ENCODE data around the gene COL4A4.
"Not testable (repeated sequence)": the region's sequence is repeated elsewhere in the genome, so short reads cannot be mapped to it uniquely, and the experiment has no call there.

Gene COL4A4

DNA sequence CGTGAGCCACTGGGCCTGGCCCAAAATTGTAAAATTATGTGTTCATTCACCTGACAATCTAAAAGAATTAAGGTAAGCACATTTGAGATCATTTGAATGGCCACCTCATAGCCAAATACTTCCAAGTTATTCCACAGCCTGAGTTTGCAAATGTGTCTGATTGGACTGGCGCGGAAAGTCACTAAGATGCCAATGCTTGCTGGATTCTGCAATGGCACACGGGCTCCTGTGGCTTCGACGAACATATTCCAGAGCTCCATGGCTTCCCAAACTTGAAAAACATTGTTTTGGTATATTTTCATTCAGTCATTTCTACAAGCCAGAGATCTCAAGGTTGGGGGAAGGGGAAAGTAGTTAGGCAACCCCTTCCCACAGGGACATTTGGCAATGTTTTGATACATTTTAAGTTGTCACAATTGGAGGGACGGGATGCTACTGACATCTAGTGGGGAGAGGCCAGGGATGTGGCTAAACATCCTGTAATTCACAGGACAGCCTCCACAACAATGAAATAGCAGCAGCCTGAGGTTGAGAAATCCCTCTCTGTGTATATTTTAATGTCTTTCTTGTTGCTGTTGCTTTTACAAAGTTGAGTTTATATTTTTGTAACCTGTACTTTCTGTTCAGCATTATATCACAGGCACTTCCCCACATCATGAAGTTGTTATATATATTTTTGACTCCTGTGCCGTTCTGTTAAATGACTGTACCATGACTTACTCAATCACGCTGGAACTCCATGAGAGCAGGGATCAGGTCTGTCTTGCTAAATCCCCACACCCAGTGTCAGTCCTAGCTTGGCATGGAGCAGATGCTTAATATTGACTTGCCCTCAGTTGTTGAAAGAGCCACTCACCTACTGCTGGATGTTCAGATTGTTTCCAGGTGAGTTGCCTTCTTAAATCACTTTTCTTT, 56.9 kb downstream of the COL4A4 start:
- DNase-seq: peak; percentile 55

DNA sequence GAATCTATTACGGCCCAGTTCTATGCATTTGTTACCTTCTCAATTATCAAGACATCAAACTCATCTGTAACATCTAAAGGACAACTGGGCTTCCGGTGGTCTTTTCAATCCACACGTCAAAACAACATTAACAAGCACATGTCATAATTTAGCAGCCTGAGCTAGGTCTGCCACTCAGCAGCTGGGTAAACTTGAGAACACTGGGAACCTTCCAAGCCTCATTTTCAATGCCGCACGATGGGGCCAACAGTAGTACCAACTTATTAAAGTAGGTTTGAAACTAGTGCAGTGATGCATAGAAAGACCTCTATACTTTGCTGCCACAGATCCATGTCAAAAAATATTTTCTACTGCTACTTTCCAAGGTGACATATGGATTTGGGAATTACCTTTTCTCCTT, 60.4 kb downstream of the COL4A4 start:
- DNase-seq: peak; percentile 20

DNA sequence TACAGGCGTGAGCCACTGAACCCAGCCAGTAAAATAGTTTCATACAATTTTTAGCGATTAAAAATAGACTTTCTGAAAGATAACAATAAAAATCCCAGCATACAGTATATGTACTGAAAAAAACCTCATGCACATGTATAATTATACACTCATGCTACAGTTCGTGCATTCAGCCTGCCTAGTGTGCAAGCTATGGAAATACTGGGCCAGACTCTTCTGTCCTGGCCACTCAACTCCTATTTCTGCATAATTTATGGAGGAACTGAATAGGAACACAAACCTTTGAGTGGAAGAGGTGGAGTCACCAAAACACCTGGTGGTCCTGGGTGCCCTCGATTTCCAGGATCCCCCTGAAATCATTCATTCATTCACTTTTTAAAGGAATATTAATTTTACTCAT, 64.7 kb downstream of the COL4A4 start:
- no peak for DNase-seq

DNA sequence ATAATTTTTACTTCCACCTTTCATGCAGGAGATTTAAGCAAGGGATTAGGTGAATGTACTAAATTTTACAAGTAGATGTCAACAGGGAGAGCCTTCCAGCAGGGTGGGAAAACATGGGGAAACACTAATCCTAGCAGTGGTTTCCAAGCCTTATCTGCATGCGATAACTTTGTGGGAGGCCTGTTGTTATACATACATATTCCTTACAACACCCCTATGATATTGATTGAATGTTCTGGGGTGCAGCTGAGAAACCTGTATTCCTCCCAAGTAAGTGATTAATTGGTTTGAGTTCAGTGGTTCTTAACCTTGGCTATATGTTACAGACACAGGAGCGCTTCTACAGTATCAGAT, 65.9 kb downstream of the COL4A4 start:
- DNase-seq: no peak

DNA sequence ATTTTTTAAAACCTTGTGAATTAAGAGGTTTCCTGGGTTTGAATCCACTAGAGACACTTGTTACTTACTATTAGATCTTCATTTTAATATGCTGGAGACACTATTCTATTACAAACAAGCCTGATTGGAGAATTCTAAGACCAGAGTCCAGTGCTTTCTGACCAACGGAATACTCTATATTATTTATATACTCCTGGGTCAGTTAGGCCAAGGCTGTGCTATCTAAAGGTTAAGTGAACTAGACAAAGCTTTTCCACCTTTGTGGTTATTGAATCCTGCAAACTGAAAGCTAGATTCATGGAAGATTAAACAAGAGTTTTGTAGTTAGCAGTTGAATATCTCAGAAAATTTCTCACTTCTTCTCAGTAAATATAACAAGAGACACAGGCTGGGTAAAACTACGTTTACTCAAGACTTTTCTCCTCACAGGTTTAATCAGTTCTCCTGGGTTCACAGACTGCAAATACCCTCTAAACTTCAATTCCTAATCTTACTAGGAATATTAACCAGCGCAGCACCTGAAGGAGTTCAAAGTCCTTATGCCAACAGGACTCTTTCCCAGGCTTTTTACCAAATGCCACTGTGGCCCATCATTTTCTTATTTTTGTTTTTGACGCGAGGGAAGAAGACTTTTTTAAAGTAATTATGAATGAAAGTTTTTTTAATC, 66.4 kb downstream of the COL4A4 start:
- no peak for DNase-seq

DNA sequence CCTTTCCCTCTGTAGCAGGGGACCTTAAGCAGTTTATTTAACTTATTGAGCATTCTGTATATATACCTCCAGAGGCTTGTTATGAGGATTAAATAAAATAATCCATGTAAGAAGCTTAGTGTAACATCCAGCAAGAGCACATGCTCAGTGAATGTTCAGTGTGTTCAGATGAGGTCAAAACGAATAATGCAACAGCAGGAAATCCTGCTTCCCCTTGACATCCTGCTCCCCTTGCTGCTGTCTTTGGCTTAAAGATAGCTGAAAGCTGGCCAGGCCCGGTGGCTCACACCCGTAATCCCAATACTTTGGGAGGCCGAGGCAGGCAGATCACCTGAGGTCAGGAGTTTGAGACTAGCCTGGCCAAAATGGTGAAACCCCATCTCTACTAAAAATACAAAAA, 68.7 kb downstream of the COL4A4 start:
- no peak for DNase-seq

DNA sequence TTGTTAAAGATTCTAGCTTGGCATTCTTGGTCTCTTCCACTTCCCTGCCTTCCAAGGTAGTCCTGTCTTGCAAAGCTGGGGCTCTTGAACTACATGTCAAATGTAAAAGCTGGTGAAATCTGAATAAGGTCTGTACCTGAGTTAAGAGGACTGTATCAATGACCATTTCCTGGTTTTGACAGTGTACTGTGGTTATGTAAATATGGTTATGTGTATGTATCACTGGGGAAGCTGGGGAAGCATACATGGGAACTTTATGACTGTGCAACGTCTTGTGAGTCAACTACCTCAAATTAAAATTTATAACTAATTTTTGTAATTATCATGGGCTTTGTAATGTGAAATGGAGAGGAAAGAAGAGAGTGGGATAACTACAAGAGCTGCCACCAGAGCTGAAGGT, 81.7 kb downstream of the COL4A4 start:
- no peak for DNase-seq

DNA sequence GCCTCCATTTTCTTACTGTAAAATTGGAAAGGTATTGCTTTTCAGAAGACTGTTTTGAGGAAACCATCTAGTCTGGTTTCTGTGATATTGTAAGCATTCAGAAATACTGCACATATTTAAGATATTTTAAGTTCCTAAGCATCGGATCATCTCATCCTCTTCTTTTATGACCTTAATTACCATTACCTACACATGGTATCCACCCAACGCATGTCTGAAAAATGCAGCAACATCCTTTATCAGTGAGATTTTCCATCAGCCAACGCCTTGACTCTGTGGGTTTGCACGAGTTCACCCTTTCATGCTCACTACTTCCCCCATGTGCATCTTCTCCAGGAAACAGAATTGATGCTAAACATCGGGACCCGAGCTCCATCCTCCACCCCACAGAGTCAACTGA, 84.3 kb downstream of the COL4A4 start:
- no peak for DNase-seq

DNA sequence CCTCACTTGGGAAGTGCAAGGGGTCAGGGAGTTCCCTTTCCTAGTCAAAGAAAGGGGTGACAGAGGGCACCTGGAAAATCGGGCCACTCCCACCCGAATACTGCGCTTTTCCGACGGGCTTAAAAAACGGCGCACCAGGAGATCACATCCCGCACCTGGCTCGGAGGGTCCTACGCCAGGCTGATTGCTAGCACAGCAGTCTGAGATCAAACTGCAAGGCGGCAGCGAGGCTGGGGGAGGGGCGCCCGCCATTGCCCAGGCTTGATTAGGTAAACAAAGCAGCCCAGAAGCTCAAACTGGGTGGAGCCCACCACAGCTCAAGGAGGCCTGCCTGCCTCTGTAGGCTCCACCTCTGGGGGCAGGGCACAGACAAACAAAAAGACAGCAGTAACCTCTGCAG, 98.9 kb downstream of the COL4A4 start:
- DNase-seq: not testable (repeated sequence)

DNA sequence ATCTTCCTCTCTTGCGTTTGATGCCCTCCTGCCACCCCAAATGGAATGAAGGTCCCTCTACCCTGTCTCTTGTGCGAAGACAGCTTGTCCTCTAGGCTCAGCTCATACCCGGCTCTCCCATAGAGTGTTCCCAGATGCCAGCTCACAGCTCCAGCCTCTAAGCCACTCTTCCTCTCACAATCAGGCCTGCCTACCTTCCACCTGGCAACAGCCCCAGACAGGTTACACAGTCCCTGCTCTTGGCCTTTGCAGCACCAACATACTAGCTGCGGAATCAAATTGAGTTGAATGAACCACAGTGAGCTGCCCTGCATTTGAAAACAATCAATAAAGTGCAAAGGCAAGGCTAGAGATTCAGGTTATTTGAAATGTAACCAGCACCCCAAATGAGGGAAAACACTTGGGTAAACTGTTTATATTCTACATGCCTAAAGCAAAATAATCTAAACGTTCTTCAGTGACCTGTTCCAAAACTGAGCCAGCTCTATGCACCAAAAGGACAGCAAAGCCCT, 105.1 kb downstream of the COL4A4 start:
- no peak for DNase-seq

DNA sequence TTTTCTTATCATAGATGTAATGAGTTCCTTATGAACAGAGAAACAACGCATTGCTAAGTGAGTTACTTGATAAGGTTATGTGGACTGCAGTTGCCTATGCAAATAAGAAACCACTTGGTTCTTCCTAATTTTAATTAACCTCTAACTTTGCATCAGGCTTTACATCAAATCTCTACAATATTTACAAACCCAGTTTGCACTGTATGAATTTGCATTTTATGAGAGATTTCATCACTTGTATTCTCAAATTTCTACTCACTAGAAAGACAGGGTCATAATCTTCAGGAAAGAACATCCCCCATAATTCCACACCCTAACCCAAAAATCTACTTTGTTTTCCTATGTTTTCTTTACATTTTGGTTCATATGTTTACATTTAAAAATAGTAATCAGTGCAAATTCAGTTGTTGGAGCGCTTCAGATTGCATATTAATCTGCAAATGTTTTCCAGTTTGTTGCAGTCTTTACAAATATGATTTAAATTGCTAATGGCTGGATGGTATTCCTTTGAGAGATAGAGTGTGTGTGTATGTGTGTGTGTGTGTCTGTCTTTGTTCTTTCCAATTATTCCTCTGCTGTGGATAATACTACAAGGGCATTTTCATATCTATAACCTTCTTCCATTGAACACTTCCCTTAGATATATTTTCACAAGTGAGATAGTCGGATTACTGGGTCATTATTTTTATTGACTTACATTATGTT, 106.1 kb downstream of the COL4A4 start:
- no peak for DNase-seq

DNA sequence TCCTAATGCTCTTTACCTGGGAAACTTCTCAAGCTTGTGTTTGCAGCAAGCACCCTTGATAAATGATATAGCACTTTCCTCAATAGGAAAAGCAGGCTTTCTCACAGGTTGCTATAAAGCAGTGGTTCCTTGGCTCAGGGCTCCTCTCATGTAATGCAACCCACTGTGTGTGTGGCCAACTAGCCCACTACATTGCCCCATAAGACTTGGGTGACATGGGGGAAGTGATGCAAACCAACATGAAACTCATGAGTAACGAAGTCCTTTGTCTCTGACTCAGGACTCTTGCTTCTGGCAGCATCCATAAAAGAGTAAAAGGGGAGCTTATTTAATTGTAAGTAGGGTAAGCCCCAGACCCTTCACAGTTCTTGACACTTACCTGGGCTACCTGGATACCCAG, 106.9 kb downstream of the COL4A4 start:
- DNase-seq: no peak

DNA sequence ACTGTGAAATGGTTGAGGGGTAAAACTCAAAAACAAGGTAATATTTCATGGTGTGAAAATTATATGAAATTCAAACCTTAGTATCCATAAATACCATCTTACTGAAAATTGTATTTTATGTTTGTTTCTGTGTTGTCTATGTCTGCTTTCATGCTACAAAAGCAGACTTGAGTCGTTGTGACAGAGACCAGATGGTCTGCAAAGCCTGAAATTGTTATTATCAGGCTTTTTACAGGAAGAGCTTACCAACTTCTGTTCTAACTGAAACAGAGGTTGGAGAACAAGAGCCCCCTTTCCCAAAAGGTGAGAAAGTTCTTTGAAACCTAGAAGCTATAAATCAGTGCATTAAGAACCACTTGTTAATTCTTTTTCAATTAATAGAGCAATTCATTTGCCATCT, 110.0 kb downstream of the COL4A4 start:
- DNase-seq: no peak

DNA sequence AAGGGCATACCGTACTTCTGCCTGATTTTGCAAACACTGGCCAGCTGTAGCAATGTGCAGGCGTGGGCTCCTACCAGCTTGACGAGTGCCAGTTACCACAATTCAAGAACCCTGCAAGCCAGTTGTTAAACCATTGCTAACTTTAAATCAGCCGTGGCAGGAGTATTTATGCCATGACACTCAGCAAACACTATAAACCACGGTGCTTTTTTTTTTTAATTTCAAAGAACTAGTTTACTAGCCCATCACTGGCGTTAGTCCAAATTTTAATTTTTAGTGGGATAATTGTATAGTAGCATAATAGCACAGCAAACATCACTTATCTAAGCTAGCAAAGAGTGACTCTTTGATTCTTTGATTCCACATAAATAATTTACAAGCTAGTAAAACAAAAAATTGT, 111.1 kb downstream of the COL4A4 start:
- DNase-seq: peak; percentile 97

DNA sequence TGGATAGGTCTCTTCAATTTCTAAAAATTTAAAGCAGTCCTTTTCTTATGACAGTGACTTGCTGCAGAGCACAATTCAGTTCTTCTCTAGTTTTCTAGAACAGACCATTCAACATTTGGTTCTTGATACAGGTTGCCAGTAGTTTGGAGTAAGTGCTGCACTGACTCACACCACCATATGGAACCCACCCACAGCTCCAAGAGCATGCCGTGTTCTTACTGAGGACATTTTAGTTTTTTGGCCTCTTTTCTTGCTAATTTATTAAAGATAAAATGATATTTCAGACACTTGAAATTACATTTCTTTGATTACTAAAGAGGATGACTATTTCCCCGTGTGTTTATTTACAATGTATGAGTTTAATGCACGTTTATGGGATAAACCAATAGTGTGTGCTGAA, 120.0 kb downstream of the COL4A4 start:
- no peak for DNase-seq

DNA sequence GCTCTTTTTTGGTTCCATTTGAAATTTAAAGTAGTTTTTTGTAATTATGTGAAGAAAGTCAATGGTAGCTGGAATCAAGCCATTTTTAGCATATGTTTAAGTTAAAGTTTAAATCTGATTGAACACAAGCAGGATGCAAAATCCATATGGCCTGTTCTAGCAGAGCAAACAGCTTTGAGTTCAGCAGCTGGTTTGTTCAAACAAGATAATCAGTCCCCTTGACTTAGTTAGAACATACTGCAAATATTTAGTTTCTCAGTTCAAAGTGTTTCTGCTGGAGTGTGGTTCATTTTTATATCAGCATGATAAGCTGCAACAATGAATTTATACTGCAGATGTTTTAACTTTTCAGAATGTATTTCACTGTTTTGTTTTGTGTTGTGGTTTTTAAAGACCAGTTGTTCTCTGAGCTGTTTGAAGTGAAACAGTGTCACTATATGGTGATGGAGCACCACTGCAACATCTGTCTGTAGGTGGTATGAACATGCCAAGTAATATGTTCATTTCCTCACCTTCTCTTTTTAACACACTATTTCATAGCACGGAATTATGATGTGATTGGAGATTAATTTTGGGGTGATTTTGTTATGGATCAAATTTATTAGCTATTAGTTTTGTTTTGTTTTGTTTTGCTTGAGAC, 125.3 kb downstream of the COL4A4 start:
- peak; percentile 31 for DNase-seq

DNA sequence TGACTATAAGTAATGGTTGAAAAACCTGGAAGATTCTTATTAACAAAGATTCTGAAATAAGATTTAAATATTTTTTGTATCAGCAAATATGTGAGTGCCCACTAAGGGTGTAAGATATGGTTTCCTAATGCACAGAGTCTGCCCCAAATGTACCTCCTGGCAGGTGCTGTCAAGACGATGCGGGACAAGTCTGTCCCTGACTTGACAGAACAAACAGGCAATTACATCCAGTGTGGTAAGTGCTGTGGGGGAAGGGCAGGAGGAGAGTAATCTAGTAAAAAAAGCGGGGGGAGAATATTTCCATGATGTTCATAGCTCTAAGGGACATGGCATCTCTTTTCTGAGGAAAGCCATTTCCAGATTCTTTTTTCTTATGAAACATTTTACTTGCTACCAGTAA, 127.5 kb downstream of the COL4A4 start:
- no peak for DNase-seq

DNA sequence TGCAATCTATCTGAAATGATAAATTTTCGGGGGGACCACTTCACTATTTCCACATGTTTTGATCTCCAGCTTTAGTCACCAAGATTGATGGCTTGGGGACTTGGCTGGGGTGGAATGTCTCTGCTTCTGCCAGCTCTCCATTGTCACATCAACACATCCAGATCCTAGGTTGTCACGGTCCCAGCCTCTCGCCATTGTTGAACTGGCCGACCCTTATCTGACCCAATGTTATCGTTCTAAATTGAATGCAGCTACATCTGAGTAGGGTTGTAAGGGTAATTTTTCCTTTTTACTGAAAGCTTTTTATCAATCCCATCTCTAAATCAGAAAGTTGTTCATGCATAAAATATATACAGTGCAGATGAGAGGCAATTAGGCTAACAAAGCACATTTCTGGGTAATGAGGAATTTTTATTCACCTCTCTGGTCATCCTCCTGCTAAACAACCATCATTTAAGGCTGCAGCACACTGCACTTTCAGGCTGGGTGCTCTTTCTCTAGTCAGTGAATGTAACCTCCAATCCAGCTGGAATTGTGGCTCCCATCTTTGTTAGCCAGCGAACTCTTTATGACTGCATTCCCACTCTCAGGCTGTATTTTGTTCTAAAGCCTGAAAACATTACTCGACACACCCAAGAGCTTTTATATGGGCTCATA, 128.2 kb downstream of the COL4A4 start:
- DNase-seq: no peak

DNA sequence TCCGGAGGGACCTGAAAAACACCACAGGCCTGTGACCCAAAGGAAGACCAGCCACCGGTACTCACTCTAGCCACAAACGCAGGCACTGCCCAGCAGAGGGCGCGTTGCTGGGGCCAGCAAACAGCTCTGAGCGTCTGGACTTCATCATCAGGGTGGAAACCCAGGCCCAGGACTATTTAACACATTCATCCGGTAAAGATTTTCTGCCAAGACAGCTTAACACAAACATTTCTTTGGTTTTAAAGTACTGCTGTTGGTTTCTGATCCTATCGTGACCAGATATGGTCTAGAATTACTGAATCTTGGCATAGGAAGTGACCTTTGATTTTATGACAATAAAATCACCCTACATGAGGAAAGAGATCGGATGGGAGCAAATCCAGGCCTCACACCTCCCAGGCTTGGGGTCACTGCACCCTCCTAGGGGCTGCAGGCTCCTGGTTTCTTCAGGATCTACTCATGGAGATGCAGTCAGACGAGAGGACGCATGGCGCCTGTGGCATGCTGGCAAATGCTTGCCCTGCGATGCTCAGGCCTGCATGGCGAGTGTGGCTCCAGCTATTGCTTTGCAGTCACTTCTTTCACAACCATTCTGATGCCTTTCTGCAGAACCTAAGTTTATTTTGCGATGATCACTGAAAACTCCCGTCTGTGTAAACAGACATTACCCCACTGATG, 130.4 kb downstream of the COL4A4 start:
- DNase-seq: no peak

DNA sequence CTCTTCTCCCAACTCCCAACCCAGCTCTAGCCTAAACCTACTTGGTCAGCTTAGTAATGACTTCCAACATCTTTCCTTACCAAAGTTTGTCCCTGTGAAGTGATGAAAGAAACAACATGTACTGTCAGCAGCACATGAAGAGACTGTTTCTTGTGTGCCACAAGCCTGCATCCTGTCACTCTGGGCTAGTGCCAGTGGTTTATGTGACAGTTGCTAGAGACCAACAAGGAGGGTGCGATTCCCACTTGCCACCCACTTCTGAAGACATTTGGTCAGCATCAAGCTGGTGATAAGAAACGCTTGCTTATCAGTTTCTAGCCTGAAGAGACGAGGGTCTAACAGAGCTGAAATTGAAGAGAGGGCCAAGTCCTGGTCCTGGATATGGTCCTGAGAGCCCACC, 132.6 kb downstream of the COL4A4 start:
- DNase-seq: no peak

DNA sequence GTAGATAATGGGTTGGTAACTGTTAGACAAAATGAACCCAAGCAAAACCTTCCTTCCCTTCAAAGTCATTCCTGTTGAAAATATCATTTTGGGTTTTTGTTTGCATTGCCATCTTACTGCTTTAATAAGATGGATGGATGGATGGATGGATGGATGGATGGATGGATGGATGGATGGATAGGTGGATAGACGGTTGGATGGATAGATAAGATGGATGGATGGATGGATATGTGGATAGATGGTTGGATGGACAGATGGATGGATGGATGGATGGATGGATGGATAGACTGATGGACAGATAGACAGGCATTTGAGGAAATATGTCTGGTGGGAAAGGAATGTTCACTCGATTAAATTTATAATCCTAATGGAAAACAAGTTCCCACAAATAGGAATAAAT, 133.2 kb downstream of the COL4A4 start:
- DNase-seq: no peak

All from NCI-H748 treated with DMSO at 0.1 percent for 48 hours (cell line).